CD1c-positive myeloid dendritic cell (primary cell): Measurements from ENCODE around the gene HEPH.
A peak's percentile ranks its signal among the peaks of the same experiment; 100 is the strongest.
"Not testable (repeated sequence)": the region's sequence is repeated elsewhere in the genome, so short reads cannot be mapped to it uniquely, and the experiment has no call there.

ENCODE experiments used
- DNase-seq: peaks from one replicate; pipeline ENCODE4 v3.0.0-alpha.2; 2016; ENCODE audit errors: extremely low spot score

Gene HEPH

GRCh38 chrX:66200855-66201795, 37.1 kb downstream of the HEPH start:
- DNase-seq: peak; percentile 1

GRCh38 chrX:66203114-66203513, 39.1 kb downstream of the HEPH start:
- no peak for DNase-seq

- DNase-seq: no peak
Measured at GRCh38 chrX:66221856-66222255, 57.8 kb downstream of the HEPH start.

GRCh38 chrX:66232296-66232695, 68.2 kb downstream of the HEPH start:
- DNase-seq: no peak

- DNase-seq: no peak
Measured at GRCh38 chrX:66233209-66233608, 69.2 kb downstream of the HEPH start.

GRCh38 chrX:66233904-66234303, 69.9 kb downstream of the HEPH start:
- not testable (repeated sequence) for DNase-seq

- DNase-seq: no peak
Measured at GRCh38 chrX:66255359-66255967, 91.4 kb downstream of the HEPH start.

GRCh38 chrX:66262807-66263206, 98.8 kb downstream of the HEPH start:
- no peak for DNase-seq
